Ectodermal cell (in vitro differentiated cells): ENCODE results near the gene GPR132.

Experiments
- H3K27ac ChIP-seq: 2 replicates; pipeline ENCODE4 v1.7.0; 2013; ENCODE audit warnings: mild to moderate bottlenecking, low read depth, low read length; ENCODE audit not compliant: insufficient read depth, poor library complexity, severe bottlenecking
- H3K27me3 ChIP-seq: 2 replicates; pipeline ENCODE4 v1.7.0; 2013; ENCODE audit warnings: mild to moderate bottlenecking, low read length; ENCODE audit not compliant: insufficient read depth, control insufficient read depth, poor library complexity, severe bottlenecking
- H3K36me3 ChIP-seq: one replicate; pipeline ENCODE4 v1.7.0; 2013; ENCODE audit warnings: low read length; ENCODE audit not compliant: control insufficient read depth, insufficient read depth
- H3K4me1 ChIP-seq: one replicate; pipeline ENCODE4 v1.7.0; 2013; ENCODE audit warnings: low read length; ENCODE audit not compliant: control insufficient read depth, insufficient read depth
- H3K4me3 ChIP-seq: 2 replicates; pipeline ENCODE4 v1.7.0; 2013; ENCODE audit warnings: low read depth, low read length, control low read depth; ENCODE audit not compliant: insufficient read depth
- H3K9me3 ChIP-seq: 2 replicates; pipeline ENCODE4 v1.7.0; 2013; ENCODE audit warnings: mild to moderate bottlenecking, low read length, moderate library complexity; ENCODE audit not compliant: control insufficient read depth
- WGBS, 2 experiments: methylation state at CpG; one replicate each; pipeline ENCODE4 v1.1.7; 2013; ENCODE audit warnings: missing lambda C conversion rate in 2 of 2; 5-methylcytosine and 5-hydroxymethylcytosine counted together

Gene GPR132

GRCh38 chr14:105053421-105053820, 11.8 kb downstream of the GPR132 start:
- Histone ChIP-seq H3K9me3 (no peaks in the 10 kb centered on the region), H3K27ac (no peak overlapping the region), H3K36me3 (no peaks in the 10 kb centered on the region), H3K27me3 (peaks cover 7% of the 10 kb centered on the region), H3K4me3 (no peak overlapping the region), H3K4me1 (peaks cover 8% of the 10 kb centered on the region)
- 90 to 93% methylated on average over 6 of the region's 6 CpGs for WGBS, 2 experiments

- 91 to 94% methylated on average over 4 of the region's 4 CpGs for WGBS, 2 experiments
- no peak overlapping the region for H3K4me3 ChIP-seq
- H3K27me3 ChIP-seq = peaks cover 7% of the 10 kb centered on the region
- no peak overlapping the region for H3K27ac ChIP-seq
- no peaks in the 10 kb centered on the region for H3K36me3 ChIP-seq
- no peaks in the 10 kb centered on the region for H3K9me3 ChIP-seq
- H3K4me1 ChIP-seq = peaks cover 8% of the 10 kb centered on the region
These were observed 13.1 kb downstream of the GPR132 start for GRCh38 chr14:105052110-105052458.

GRCh38 chr14:105051182-105052109, 13.8 kb downstream of the GPR132 start:
- Histone ChIP-seq H3K4me3 (no peak overlapping the region), H3K36me3 (no peaks in the 10 kb centered on the region), H3K27ac (no peak overlapping the region), H3K9me3 (no peaks in the 10 kb centered on the region), H3K4me1 (peaks cover 5% of the 10 kb centered on the region), H3K27me3 (peaks cover 7% of the 10 kb centered on the region)
- WGBS, 2 experiments = 95 to 96% methylated on average over 59 of the region's 59 CpGs

GRCh38 chr14:105050551-105050897, 14.7 kb downstream of the GPR132 start:
- H3K27ac ChIP-seq = no peak overlapping the region
- WGBS, 2 experiments = 94% methylated on average over 10 of the region's 10 CpGs
- no peak overlapping the region for H3K4me3 ChIP-seq
- no peaks in the 10 kb centered on the region for H3K9me3 ChIP-seq
- no peaks in the 10 kb centered on the region for H3K27me3 ChIP-seq
- no peaks in the 10 kb centered on the region for H3K36me3 ChIP-seq
- H3K4me1 ChIP-seq = no peaks in the 10 kb centered on the region

- Histone ChIP-seq H3K4me3 (no peak overlapping the region), H3K4me1 (no peaks in the 10 kb centered on the region), H3K27me3 (peaks cover 5% of the 10 kb centered on the region), H3K36me3 (no peaks in the 10 kb centered on the region), H3K9me3 (no peaks in the 10 kb centered on the region), H3K27ac (no peak overlapping the region)
- WGBS, 2 experiments = 91 to 92% methylated on average over 25 of the region's 25 CpGs
These were observed 15.3 kb downstream of the GPR132 start for GRCh38 chr14:105049753-105050550.

- Histone ChIP-seq H3K27ac (no peak overlapping the region), H3K36me3 (no peaks in the 10 kb centered on the region), H3K27me3 (peaks cover 11% of the 10 kb centered on the region), H3K4me3 (no peak overlapping the region), H3K4me1 (no peaks in the 10 kb centered on the region), H3K9me3 (no peaks in the 10 kb centered on the region)
- 90 to 91% methylated on average over 24 of the region's 24 CpGs for WGBS, 2 experiments
These were observed 17.8 kb downstream of the GPR132 start for GRCh38 chr14:105047283-105048016.

GRCh38 chr14:105046891-105047282, 18.3 kb downstream of the GPR132 start:
- 94 to 96% methylated on average over 9 of the region's 9 CpGs for whole genome bisulfite sequencing, 2 experiments
- Histone ChIP-seq H3K27ac (no peak overlapping the region), H3K4me3 (no peak overlapping the region), H3K36me3 (no peaks in the 10 kb centered on the region), H3K9me3 (no peaks in the 10 kb centered on the region), H3K27me3 (peaks cover 11% of the 10 kb centered on the region), H3K4me1 (no peaks in the 10 kb centered on the region)

- no peak overlapping the region for H3K4me3 ChIP-seq
- no peak overlapping the region for H3K27ac ChIP-seq
- H3K27me3 ChIP-seq = peaks cover 11% of the 10 kb centered on the region
- WGBS, 2 experiments = 13 to 15% methylated on average over 42 of the region's 42 CpGs
- H3K9me3 ChIP-seq = no peaks in the 10 kb centered on the region
- H3K36me3 ChIP-seq = no peaks in the 10 kb centered on the region
- no peaks in the 10 kb centered on the region for H3K4me1 ChIP-seq
These were observed 19.4 kb downstream of the GPR132 start for GRCh38 chr14:105045710-105046326.

- 79 to 85% methylated on average over 7 of the region's 7 CpGs for WGBS, 2 experiments
- Histone ChIP-seq H3K4me1 (no peaks in the 10 kb centered on the region), H3K4me3 (no peak overlapping the region), H3K36me3 (no peaks in the 10 kb centered on the region), H3K9me3 (no peaks in the 10 kb centered on the region), H3K27ac (no peak overlapping the region), H3K27me3 (peaks cover 11% of the 10 kb centered on the region)
These were observed 21.6 kb downstream of the GPR132 start for GRCh38 chr14:105043641-105044040.
